K562 (cell line): Measurements from ENCODE around the gene NR1D1. TPM values are rescaled to one million over a fixed set of nuclear protein-coding genes. Genes with fewer than 3 reads are reported as not detected.

Experiments
- AFF1 ChIP-seq, 2 experiments: fragments of 450-650 bp; IDR thresholded peaks; 2 replicates each; pipeline ENCODE4 v1.6.1; 2018; ENCODE audit warnings: mild to moderate bottlenecking in 2 of 2, low read depth in 1 of 2; ENCODE audit not compliant: partially characterized antibody in 2 of 2
- ARNT ChIP-seq, 2 experiments: fragments of 450-650 bp; IDR thresholded peaks; 2 replicates each; pipeline ENCODE4 v1.6.1; 2016; ENCODE audit warnings: mild to moderate bottlenecking in 1 of 2
- ATF2 ChIP-seq: sonication (generic); formaldehyde crosslinking; IDR thresholded peaks from 2 replicates; pipeline ENCODE4 v1.8.1; 2022; ENCODE audit warnings: missing genetic modification reagents
- ATF6 ChIP-seq: sonication (generic); formaldehyde crosslinking; IDR thresholded peaks from 2 replicates; pipeline ENCODE4 v1.4.0; 2020; ENCODE audit warnings: mild to moderate bottlenecking, missing genetic modification reagents
- BRD4 ChIP-seq: fragments of 200-600 bp; sonication (generic); IDR thresholded peaks from 2 replicates; pipeline ENCODE4 v1.6.1; 2017; ENCODE audit warnings: inconsistent platforms
- CCAR2 ChIP-seq: fragments of 200-400 bp; formaldehyde crosslinking; IDR thresholded peaks from 2 replicates; pipeline ENCODE4 v1.6.1; 2017; ENCODE audit warnings: mild to moderate bottlenecking, low read depth, low read length
- GTF2B ChIP-seq: IDR thresholded peaks from 2 replicates; pipeline ENCODE4 v1.6.1; 2011; ENCODE audit not compliant: insufficient read length; ENCODE audit errors: extremely low read depth
- IRF9 ChIP-seq: fragments of 450-650 bp; IDR thresholded peaks from 2 replicates; pipeline ENCODE4 v1.6.1; 2016; ENCODE audit warnings: missing biosample characterization, missing genetic modification characterization
- MCM7 ChIP-seq, 2 experiments: fragments of 450-650 bp; IDR thresholded peaks; 2 replicates each; pipeline ENCODE4 v1.6.1; 2016 to 2018
- MLLT1 ChIP-seq, 2 experiments: fragments of 450-650 bp; IDR thresholded peaks; 2 replicates each; pipeline ENCODE4 v1.6.1; 2016
- NELFE ChIP-seq: IDR thresholded peaks from 2 replicates; pipeline ENCODE4 v1.6.1; 2011; ENCODE audit warnings: mild to moderate bottlenecking; ENCODE audit not compliant: insufficient read depth, insufficient read length
- NFIX ChIP-seq: fragments of 250-450 bp; sonication (Bioruptor Pico); IDR thresholded peaks from 2 replicates; pipeline ENCODE4 v1.4.0; 2020; ENCODE audit warnings: low read depth, mild to moderate bottlenecking, moderate library complexity
- SIX5 ChIP-seq, 2 experiments: IDR thresholded peaks; 2 replicates each; pipeline ENCODE4 v1.6.1; 2011; ENCODE audit warnings: low read length in 2 of 2, borderline replicate concordance in 1 of 2, low read depth in 1 of 2, mild to moderate bottlenecking in 1 of 2, moderate library complexity in 1 of 2; ENCODE audit not compliant: insufficient read depth in 1 of 2
- SP1 ChIP-seq: sonication (generic); formaldehyde crosslinking; IDR thresholded peaks from 2 replicates; pipeline ENCODE4 v1.8.1; 2022; ENCODE audit warnings: mild to moderate bottlenecking, missing genetic modification reagents
- SREBF2 ChIP-seq: sonication (generic); formaldehyde crosslinking; IDR thresholded peaks from 2 replicates; pipeline ENCODE4 v1.4.0; 2020; ENCODE audit warnings: mild to moderate bottlenecking, missing genetic modification reagents
- TBP ChIP-seq: optimal IDR thresholded peaks from 2 replicates; pipeline ENCODE3; 2011; ENCODE audit warnings: low read depth, low read length, improper control_type of control experiment
- ZC3H11A ChIP-seq: IDR thresholded peaks from 2 replicates; pipeline ENCODE4 v1.6.1; 2012; ENCODE audit warnings: low read depth, low read length, improper control_type of control experiment
- ZNF143 ChIP-seq: sonication (generic); formaldehyde crosslinking; IDR thresholded peaks from 2 replicates; pipeline ENCODE4 v1.9.0; 2022; ENCODE audit warnings: mild to moderate bottlenecking, missing genetic modification reagents
- polyA plus RNA-seq, 8 experiments: library from polyadenylated mRNA; depleted of rRNA in 4 of 8; stranded (reverse) in 5 of 8; unstranded in 3 of 8; fragments of >200 nt; fragmentation: Nextera tagmentation in 2 of 8; fragmentation: Illumina TruSeq in 1 of 8; extraction: Ambion mirVana in 2 of 8; extraction: Trizol in 1 of 8; gene quantifications; 2 replicates each; pipeline versions ENCODE4 v1.2.1 to v1.2.3, GENCODE V29; 2011 to 2014; ENCODE audit warnings: inconsistent platforms in 1 of 8, missing spikeins in 1 of 8
- total RNA-seq, 7 experiments: library from RNA; depleted of rRNA in 6 of 7; stranded (reverse); fragments of >200 nt in 6 of 7; fragmentation: Illumina TruSeq in 2 of 7; extraction: Trizol in 2 of 7; gene quantifications; 2 replicates each; pipeline versions ENCODE4 v1.2.1 to v1.2.3, GENCODE V29; 2011 to 2021; ENCODE audit warnings: low replicate concordance in 1 of 7

Gene NR1D1
- total and polyA plus RNA-seq, 9 of the 15 experiments (the other 6 are each of a cell fraction or from before 2014, with no cell fraction given), result 0.25 to 7.7 (median 0.65) TPM

- no peak for TF ChIP-seq ATF2 (CRISPR knock-in tag)
- no peak for TF ChIP-seq IRF9
- no peak for TF ChIP-seq MCM7 (IDR thresholded peaks at IDR 0.05)
- no peak for TF ChIP-seq ZC3H11A
- TF ChIP-seq ATF6 (CRISPR knock-in tag), result no peak
- TF ChIP-seq GTF2B, result no peak
- no peak for TF ChIP-seq BRD4
- TF ChIP-seq CCAR2, result no peak
- TF ChIP-seq TBP, result no peak
- TF ChIP-seq MLLT1 (IDR thresholded peaks at IDR 0.05), result no peak
- no peak for TF ChIP-seq NFIX
- no peak for TF ChIP-seq SIX5 (IDR thresholded peaks at IDR 0.05; ENCODE audit: borderline replicate concordance in 1 of 2, insufficient read depth in 1 of 2, low read depth in 1 of 2, low read length in 2 of 2)
- no peak for TF ChIP-seq AFF1 (IDR thresholded peaks at IDR 0.05; ENCODE audit: low read depth in 1 of 2, partially characterized antibody in 2 of 2)
- no peak for TF ChIP-seq SP1
- TF ChIP-seq ARNT (IDR thresholded peaks at IDR 0.05), result no peak
- TF ChIP-seq ZNF143 (CRISPR knock-in tag), result no peak
- TF ChIP-seq NELFE, result no peak
- no peak for TF ChIP-seq SREBF2
Measured at GRCh38 chr17:40072735-40073346, 27.5 kb downstream of the NR1D1 start (continued).
